HG02759 (cell line): ENCODE data around the gene FYN.
A peak's percentile ranks its signal among the peaks of the same experiment; 100 is the strongest.

Source experiments
- ATAC-seq: cut with Tn5 transposase; IDR thresholded peaks from one replicate; pipeline ENCODE4 v1.9.1; 2021; ENCODE audit warnings: mild to moderate bottlenecking, moderate library complexity; ENCODE audit not compliant: unreplicated experiment

Gene FYN

GRCh38 chr6:111884068-111884467 is 10.8 kb upstream of the FYN start:
- ATAC-seq: no peak

DNA sequence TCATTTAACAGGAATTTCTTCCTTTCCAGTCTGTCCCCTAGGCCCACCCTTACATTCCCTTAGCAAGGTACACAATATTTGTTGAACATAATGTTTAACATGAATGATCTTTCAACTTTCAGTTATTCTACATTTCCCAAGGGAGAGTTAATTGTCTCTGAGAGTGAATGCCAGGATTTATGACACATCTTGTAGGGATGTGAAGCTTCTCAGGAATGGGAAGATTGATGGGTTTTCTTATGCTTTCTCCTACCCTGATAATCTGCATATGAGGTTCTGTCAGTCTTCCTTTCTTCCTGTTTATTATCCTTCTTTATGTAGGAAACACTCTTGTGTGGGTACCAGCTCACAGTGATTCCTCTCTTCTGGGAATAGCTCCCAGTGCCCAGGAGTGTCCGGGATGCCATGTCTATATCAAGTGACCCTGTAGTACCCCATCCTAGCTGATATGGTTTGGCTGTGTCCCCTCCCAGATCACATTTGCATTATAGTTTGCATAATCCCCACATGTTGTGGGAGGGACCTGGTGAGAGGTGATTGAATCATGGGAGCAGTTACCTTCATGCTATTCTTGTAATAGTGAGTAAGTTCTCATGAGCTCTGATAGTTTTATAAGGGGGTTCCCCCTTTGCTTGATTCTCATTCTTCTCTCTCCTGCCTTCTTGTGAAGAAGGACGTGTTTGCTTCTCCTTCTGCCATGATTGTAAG is 7.1 kb upstream of the FYN start:
- ATAC-seq: no peak

DNA sequence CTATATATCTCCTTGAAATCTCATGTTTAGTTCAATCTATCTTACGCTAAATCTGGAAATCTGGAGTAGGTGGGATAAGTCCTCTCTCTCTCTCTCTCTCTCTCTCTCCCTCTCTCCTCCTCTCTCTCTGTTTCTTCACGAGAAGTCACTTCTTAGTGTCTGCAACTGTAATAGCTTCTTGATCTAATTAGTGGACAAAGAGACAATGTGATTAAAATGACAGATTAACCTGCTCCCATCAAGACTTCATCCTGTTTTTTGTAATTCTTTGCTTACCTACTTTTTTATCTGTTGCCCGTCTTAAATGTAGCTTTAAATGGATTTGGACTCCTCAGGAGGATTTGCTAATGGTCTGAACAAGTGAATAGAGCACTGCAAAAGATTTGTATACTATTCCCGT is 2.5 kb upstream of the FYN start:
- ATAC-seq: no peak

- no peak for ATAC-seq
Observed at GRCh38 chr6:111874025-111874415, 768 bp upstream of the FYN start.

DNA sequence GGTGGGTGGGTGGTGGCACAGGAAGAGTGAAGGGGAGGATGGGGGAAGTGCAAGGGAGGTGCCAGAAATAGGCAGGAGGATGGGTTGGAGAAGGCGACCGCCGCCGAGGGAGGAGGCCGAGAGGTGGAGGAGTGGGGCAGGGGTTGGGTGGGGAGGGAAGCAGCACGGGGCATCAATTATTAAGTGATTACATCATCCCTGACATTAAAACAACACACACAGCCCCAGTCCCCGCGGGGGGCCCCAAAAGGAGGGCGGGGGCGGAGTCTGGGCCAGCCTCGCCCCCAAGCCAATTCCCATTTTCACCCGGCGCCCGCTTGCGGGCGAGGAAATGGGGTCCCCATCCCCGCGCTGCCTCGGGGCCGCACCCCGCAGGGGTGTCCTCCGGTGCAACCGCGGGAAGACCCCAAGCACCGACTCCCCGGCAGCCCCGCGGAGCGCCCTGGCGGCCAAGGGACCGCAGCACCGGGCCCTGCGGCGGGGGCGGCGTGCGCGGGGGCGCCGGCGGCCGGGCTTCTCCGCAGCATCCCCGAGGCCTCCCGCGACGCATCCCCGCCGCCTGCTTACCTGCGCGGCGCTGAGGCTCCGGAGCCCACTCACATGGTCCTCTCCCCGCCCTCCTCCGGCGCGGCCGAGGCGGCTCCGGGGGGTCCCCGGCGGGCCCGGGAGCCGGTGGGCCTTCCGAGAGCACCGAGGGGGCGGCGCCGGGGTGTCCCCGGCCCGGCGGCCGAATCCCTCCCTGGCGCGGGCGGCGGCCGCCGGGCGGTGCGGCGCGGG is 663 bp downstream of the FYN start:
- ATAC-seq: peak; percentile 23

DNA sequence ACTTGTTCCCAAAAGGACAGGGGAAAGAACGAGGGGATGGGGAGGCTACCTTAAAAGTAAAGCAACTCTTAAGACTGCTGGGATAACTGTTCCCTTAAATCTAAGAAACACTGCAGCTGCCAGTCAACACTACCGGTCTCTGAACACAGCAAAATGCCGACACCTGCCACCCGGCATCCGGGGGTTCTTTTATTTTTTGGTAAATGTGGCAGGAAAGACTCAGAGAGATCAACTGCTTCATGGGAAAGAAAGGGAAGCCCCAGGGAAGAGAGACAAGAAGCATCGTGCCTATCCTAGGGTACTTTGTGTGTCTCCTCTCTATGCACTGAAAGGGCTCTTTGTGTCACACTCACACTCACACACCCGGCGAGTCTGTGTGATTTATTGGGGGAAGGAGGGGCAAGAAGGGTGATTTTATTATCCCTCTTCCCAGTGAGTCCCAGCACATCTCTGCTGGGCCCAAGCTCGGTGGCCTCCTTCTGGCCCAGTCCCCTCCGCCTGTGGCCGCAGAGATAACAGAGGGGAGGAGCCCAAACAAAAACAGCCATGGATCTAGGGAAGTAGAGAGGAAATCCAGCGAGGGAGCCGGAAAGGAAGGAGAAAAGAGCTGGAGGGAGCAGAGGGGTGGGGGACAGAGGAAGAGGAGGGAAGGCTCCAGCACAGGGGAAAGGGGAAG is 1.4 kb downstream of the FYN start:
- no peak for ATAC-seq

GRCh38 chr6:111871207-111871606 is 2.0 kb downstream of the FYN start:
- no peak for ATAC-seq

DNA sequence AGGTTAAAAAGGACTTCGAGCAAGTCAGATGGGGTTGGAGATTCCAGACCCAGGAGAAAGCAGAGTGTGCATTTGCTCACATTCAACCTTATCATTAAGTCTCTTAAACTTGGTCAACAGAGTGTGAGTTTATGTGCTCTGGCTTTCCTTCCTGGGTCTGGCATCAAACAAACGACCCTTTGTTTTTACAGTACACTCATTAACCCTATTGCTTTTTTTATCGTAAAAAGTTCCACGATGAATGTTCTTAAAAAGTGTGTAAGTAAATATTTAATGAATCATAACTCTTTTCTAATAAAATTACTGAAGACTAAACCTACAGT is 2.5 kb downstream of the FYN start:
- no peak for ATAC-seq

DNA sequence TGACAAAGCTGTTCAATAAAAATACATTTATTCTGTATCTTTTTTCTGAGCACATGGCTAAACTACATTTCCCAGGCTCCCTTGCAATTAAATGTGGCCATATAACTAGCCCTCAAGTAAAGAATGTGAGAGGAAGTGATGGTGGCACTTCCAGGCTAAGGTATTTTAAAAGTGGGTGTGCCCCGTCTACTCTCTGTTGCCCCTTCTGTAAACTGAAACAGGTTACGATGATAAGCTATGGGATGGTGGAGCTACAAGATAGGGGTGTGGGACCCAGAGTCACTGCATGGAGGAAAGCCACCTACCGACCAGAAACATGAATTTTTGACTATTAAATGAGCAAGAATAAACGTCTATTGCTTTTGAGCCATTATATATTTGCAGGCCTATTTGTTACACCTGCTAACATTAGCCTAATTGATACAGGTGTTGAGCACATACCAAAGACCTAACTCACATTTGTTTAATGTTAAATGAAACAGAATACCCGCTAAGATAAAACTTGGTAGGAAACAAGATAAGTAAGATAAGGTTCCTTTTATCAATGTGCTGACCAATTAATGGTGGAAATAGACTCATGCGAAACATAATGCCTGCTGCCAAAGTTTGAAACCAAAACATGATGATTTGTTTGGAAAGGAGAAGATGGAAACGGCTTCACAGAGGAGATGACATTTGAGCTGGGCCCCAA is 3.1 kb downstream of the FYN start:
- ATAC-seq: no peak

DNA sequence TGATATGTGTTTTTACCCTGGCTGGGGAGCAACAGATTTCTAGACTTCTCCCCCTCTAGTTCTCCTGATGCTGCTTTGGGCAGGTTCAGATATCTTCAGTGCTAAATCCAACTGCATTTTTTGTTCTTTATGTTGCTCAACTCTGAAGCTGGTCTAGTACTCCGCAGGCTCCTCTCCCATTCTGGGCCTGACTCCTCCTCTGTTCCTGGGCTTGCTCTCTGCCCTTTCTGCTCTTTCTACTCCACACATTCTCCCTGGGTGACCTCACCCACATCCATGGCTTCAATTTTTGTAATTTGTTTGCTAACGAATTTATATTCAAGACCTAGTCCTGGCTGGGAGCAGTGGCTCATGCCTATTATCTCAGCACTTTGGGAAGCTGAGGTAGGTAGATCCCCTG is 6.4 kb downstream of the FYN start:
- ATAC-seq: no peak

GRCh38 chr6:111865909-111866546 is 7.2 kb downstream of the FYN start:
- no peak for ATAC-seq

DNA sequence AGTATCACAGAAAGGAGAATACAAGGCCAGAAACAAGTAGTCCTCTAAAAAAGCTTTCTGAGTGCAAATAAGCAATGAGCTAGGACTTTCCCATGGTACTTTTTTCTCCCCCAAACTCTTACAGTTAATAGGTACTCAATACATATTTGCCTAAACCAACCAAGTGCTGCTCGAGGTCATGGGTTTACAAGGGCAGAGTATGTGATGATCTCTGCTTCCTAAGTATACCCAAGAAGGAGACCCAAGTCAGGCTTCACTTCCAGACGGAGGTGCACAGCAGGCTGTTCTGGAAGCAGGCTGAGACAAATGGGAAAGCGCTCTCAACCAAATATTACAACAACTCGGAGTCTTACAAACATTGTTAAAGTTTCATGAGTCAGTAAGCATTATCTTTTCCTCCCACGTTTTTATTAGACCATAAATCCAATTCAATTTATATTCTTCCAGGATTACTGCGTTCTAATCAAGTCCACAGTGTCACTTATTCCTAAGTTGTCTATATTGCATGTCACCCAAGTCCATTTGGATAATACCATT is 8.1 kb downstream of the FYN start:
- no peak for ATAC-seq

GRCh38 chr6:111864138-111865048 is 8.9 kb downstream of the FYN start:
- no peak for ATAC-seq

DNA sequence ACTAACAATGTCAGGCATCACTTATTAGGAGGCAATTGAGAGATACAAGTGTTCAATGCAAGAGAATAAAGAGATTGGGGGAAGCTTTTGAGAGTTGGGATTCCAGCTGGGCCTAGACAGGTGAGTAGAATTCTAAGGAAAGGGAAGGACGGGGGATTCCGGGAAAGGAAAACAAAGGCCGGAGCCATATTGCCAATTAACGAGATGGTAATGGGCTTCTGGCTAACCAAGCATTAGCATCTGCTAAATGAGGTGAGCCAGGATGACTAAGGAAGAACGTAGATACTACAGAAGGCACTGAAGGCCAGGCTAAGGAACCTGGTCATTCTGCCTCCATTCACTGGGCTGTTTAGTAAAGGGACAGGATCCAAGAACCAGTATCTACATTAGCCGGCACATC is 10.5 kb downstream of the FYN start:
- ATAC-seq: no peak

- ATAC-seq: no peak
Observed at GRCh38 chr6:111862314-111862713, 10.9 kb downstream of the FYN start.

DNA sequence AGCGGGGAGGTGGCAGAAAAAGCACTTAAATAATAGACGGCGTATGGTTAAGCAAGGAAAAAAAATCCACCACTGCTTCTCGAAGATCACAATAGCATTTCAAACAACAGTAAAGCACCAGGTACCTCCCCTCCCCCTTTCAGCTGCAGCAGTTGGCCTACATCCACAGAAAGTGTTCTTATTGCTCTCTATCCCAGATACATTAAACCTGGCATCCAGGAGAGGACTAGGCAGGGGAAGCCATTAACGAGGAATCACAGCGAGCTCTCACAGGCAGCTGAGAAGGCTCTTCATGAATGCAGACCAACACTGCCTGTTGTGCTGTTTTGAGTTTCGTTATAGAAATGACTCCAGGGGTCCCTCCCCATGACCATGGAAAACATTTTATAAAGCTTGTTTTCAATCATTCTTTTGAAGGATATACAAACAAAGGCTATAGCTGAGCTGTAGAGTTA is 11.8 kb downstream of the FYN start:
- ATAC-seq: no peak

GRCh38 chr6:111858347-111858746 is 14.9 kb downstream of the FYN start:
- no peak for ATAC-seq

DNA sequence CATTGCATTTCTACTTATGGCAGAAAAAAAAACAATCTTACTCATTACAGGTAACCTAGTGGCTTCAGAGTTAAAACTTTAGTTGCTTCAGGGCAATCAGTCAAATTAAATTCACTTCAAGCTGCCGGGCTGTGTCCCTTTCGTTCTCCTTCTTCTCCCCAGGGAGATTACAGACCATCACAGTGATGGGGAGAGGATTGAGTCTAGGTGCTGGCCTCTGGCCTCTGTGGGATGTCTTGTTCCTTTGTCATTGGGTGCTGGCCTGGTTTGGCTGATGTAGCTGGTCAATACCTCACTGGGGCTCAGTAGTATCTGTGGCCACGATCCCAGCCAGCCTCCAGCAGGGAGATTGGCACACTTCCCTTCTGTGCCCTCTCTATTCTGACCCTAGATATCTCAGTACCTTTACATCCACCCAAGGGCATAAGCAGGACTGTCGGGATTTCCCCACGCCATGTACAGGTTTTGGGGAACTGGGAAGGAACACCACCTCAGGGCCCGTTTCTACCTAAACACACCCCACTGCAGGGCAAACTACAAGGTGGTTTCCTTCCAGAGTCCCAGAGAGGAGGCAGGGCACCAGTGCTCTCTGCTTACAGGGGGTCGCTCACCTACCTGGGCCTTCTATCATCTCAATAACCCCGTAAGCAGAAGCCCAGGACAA is 15.4 kb downstream of the FYN start:
- ATAC-seq: no peak

DNA sequence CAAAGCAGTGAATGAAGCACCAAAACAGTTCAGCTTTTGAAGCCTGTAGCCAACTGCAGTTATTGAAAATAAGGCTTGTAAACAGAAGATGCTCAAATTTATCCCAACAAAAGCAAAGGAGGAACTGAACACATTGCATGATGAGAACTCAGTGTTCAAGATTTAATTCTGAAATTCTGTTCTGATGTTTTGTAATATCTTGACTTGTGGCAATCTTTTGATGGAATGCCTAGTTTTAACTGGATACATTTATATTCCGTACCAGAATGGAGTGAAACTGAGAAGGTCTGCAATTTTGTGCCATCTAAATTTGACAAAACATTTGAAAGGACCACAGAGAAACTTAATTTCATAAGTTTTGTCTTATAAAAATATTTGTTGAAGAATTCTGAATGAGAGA is 17.5 kb downstream of the FYN start:
- no peak for ATAC-seq
